Measurements from ENCODE around the gene MVD. TPM values are rescaled to one million over a fixed set of nuclear protein-coding genes. Genes with fewer than 3 reads are reported as not detected.

The MVD gene
- total and polyA plus RNA-seq, 4 donors, result 39.1 to 135 (median 119) TPM

DNA sequence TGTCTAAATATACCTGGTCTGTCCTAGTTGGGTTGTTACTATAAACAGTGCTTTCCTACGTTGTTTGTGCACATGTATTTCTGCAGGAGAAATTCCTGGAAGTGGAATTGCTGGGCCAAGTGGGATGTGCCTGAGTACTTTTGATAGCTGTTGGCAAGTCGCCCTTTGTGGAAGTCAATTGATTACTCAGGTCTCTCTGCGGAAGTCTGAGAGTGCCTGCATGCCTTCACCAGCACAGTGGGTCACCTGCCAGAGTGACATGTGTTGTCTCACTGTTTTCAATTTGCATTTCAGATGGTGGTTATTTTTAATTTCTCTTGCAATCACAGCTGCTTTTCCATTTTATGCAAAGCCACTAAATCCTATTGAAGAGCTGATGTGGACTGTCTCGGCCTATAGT, 2.3 kb upstream of the MVD start:
- Histone ChIP-seq H3K9ac (ENCODE audit: insufficient read depth in 1 of 2, low read length in 2 of 2) (no peak overlapping the region), H3K27ac (ENCODE audit: low read depth in 1 of 2, low read length in 1 of 2) (no peak overlapping the region), H3K9me3 (ENCODE audit: control insufficient read depth in 4 of 4, insufficient read depth in 3 of 4, low read length in 3 of 4) (no peaks in the 10 kb centered on the region), H3K4me3 (no peak overlapping the region), H3K36me3 (ENCODE audit: control insufficient read depth in 4 of 4, insufficient read depth in 4 of 4, low read length in 4 of 4) (no peaks in the 10 kb centered on the region), H3K4me1 (ENCODE audit: control insufficient read depth in 5 of 5, insufficient read depth in 5 of 5, low read length in 5 of 5) (peaks cover 2 to 13% (median 5%) of the 10 kb centered on the region in 5 donors), H3K27me3 (ENCODE audit: control insufficient read depth in 3 of 3, insufficient read depth in 3 of 3, low read length in 2 of 3) (no peaks in the 10 kb centered on the region)
- DNase-seq (peak in 2 of 3 donors; percentile 20 to 24), ATAC-seq (ENCODE audit: insufficient read depth, low FRiP score) (no peak)
- 74 to 80% methylated on average over 4 of the region's 4 CpGs for WGBS, 2 donors
- TF ChIP-seq, protein P1, sequence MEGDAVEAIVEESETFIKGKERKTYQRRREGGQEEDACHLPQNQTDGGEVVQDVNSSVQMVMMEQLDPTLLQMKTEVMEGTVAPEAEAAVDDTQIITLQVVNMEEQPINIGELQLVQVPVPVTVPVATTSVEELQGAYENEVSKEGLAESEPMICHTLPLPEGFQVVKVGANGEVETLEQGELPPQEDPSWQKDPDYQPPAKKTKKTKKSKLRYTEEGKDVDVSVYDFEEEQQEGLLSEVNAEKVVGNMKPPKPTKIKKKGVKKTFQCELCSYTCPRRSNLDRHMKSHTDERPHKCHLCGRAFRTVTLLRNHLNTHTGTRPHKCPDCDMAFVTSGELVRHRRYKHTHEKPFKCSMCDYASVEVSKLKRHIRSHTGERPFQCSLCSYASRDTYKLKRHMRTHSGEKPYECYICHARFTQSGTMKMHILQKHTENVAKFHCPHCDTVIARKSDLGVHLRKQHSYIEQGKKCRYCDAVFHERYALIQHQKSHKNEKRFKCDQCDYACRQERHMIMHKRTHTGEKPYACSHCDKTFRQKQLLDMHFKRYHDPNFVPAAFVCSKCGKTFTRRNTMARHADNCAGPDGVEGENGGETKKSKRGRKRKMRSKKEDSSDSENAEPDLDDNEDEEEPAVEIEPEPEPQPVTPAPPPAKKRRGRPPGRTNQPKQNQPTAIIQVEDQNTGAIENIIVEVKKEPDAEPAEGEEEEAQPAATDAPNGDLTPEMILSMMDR (IDR thresholded peaks at IDR 0.05; ENCODE audit: control extremely low read depth, extremely low read depth), result no peak

DNA sequence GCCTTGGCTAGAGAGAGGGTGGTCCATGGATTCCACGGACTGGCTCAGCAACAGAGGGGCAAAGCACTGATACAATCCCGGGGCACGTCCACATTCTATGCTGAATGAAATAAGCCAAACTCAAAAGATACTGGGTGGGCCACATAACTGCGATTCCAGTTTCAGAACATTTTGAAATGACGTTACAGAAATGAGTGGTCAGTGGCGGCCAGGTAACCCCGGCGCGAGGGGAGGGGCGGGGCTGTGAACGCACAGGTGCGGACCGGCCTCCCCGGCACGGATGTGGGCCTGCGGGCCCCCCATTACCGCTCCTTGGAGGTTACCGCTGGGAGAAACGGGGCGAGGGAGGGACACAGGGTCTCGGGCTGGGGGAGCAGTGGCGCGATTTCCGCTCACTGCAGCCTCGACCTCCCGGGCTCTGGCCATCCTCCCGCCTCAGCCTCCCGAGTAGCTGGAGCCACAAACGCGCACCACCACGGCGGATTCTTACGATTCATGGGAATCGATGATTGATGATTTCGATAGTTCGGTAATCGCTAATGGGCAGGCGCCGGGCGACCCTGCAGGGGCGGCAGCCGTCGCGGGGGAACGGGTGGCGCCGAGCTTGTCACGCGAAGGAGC, 559 bp downstream of the MVD start:
- H3K27ac ChIP-seq (ENCODE audit: low read depth in 1 of 2, low read length in 1 of 2), result peak overlapping the region; percentile 84 to 94
- peak in 2 of 3 donors; percentile 17 to 28 for DNase-seq
- H3K36me3 ChIP-seq (ENCODE audit: control insufficient read depth in 4 of 4, insufficient read depth in 4 of 4, low read length in 4 of 4), result peaks cover 0 to 12% (median 3%) of the 10 kb centered on the region in 4 donors
- H3K27me3 ChIP-seq (ENCODE audit: control insufficient read depth in 3 of 3, insufficient read depth in 3 of 3, low read length in 2 of 3), result no peaks in the 10 kb centered on the region
- 1 to 4% methylated on average over 42 to 49 of the region's 49 CpGs for WGBS, 2 donors
- peaks cover 2 to 13% (median 7%) of the 10 kb centered on the region in 5 donors for H3K4me1 ChIP-seq (ENCODE audit: control insufficient read depth in 5 of 5, insufficient read depth in 5 of 5, low read length in 5 of 5)
- H3K4me3 ChIP-seq, result peak overlapping the region; percentile 71
- ATAC-seq (ENCODE audit: insufficient read depth, low FRiP score), result no peak
- peak overlapping the region; percentile 68 to 71 for H3K9ac ChIP-seq (ENCODE audit: insufficient read depth in 1 of 2, low read length in 2 of 2)
- no peaks in the 10 kb centered on the region for H3K9me3 ChIP-seq (ENCODE audit: control insufficient read depth in 4 of 4, insufficient read depth in 3 of 4, low read length in 3 of 4)
- TF ChIP-seq, protein P1 (IDR thresholded peaks at IDR 0.05; ENCODE audit: control extremely low read depth, extremely low read depth), result no peak

DNA sequence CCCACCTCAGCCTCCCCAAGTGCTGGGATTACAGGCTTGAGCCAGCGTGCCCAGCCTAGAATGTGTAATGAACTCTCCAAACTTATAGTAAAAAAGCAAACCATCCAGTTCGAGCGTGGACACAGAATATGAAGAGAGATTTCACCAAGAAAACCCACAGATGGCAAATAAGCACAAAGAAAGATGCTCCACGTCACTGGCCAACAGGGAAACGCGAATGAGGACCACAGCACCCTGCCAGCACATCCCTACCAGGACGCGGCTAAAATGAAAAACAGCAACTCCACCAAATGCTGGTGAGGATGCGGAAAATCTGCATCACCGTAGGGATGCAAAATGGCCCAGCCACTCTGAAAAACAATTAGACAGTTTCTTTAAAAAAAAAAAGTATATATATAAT, 1.4 kb downstream of the MVD start:
- Histone ChIP-seq H3K27me3 (ENCODE audit: control insufficient read depth in 3 of 3, insufficient read depth in 3 of 3, low read length in 2 of 3) (no peaks in the 10 kb centered on the region), H3K4me1 (ENCODE audit: control insufficient read depth in 5 of 5, insufficient read depth in 5 of 5, low read length in 5 of 5) (peaks cover 2 to 13% (median 7%) of the 10 kb centered on the region in 5 donors), H3K9me3 (ENCODE audit: control insufficient read depth in 4 of 4, insufficient read depth in 3 of 4, low read length in 3 of 4) (no peaks in the 10 kb centered on the region), H3K4me3 (no peak overlapping the region), H3K36me3 (ENCODE audit: control insufficient read depth in 4 of 4, insufficient read depth in 4 of 4, low read length in 4 of 4) (peaks cover 0 to 20% (median 3%) of the 10 kb centered on the region in 4 donors), H3K27ac (ENCODE audit: low read depth in 1 of 2, low read length in 1 of 2) (no peak overlapping the region), H3K9ac (ENCODE audit: insufficient read depth in 1 of 2, low read length in 2 of 2) (no peak overlapping the region)
- no peak for DNase-seq
- TF ChIP-seq, protein P1 (IDR thresholded peaks at IDR 0.05; ENCODE audit: control extremely low read depth, extremely low read depth), result no peak
- 86 to 89% methylated on average over 10 of the region's 10 CpGs for WGBS, 2 donors
- no peak for ATAC-seq (ENCODE audit: insufficient read depth, low FRiP score)
